HG03045 (cell line): ENCODE data around the gene ZNF850.
"Not testable (repeated sequence)": the region's sequence is repeated elsewhere in the genome, so short reads cannot be mapped to it uniquely, and the experiment has no call there.

Experiments
- ATAC-seq: cut with Tn5 transposase; IDR thresholded peaks from one replicate; pipeline ENCODE4 v1.9.1; 2021; ENCODE audit warnings: mild to moderate bottlenecking, moderate library complexity; ENCODE audit not compliant: unreplicated experiment

The ZNF850 gene

DNA sequence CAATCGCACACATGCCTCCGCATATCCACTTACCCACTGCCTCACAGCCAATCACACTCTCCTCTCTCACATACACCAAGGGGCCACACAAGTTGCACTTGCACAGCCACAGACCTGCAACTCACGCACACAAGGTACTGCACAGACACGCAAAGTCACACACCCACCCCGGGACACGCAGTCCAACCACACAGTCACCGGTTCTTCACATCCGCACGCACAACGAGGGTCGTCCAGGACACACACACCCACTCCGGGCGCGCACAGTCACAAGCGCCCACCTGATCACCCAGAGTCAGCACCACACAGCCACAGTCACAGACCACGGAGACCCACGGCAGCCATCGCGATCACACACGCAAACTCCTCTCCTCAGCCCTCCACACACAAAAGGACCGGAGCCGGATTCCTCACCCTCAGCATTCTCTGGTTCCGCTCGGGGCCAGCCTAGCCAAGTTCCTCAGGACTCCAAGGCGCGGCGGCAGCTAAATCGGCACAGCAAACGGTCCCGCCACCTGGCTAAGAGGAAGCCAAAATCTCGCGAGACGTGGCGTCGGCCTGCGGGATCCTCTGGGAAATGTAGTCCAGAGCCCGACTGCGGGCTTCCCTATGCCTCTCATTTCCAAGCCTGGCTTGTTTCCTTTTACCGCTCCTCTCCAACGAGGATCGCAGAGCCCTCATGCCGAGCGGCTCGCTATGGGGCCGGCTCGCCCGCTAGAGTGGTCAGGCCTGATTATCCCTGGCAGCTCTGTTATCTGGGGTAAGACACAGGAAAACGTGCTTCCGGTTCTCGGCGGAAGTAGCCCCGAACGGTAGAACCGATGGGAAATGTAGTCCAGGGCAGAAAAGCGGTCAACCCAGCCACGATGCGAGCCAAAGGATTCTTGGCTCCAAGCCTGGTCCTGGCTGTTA is at the start of gene ZNF850:
Gene ZNF850, minus strand, starts transcription at position 497 of the 912 bp plus-strand sequence. CDS start 10,201 bp downstream, outside the sequence.
- peak; percentile 88 for ATAC-seq

DNA sequence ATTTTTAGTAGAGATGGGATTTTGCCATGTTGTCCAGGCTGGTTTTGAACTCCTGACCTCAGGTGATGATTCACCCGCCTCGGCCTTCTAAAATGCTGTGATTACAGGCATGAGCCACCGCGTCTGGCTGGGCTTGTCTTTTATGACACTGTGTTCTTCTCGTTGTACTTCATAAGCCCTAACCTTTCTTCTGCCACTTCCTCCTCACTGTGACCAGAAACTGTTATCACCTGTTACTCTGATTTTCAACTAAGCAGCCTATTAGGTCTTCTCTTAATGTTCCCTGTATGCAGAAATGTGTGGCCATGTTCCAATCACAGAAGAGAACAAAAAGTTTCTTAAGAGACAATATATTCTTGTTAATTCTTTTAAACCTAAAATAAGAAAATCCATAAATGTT is 49.2 kb upstream of the ZNF850 start:
- ATAC-seq = no peak

DNA sequence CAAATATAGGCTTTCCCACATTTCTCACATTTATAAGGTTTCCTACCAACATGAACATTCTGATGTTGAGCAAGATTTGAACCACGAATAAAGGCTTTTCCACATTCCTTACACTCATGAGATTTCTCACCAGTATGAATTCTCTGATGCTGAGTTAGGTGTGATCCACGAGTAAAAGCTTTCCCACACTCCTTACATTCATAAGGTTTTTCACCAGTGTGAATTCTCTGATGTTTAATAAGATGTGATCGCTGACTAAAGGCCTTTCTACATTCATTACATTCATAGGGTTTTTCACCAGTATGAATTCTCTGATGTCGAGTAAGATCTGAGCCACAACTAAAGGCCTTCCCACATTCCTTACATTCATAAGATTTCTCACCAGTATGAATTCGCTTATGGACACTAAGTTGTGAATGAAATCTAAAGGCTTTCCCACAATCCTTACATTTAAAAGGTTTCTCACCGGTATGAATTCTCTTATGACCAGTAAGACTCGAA is 46.6 kb upstream of the ZNF850 start:
- ATAC-seq = no peak

DNA sequence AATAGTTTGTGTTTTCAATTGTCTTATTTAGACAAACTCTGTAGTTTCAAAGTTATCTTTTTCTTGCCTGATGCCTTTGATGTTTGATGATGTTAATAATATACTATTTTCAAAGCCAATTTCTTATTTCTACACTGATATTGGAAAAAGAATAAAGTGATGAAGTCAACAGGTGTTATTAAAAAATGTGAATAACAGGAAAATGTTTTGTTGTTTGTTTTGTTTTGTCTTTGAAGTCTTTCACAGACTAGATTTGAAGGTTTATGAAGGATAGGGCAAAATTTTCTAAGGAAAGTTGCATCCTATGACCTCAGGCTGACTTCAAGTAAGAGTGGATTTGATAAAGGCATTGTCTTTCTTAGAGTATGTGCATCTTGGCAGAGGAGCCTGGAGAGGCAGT is 34.4 kb upstream of the ZNF850 start:
- ATAC-seq = no peak

DNA sequence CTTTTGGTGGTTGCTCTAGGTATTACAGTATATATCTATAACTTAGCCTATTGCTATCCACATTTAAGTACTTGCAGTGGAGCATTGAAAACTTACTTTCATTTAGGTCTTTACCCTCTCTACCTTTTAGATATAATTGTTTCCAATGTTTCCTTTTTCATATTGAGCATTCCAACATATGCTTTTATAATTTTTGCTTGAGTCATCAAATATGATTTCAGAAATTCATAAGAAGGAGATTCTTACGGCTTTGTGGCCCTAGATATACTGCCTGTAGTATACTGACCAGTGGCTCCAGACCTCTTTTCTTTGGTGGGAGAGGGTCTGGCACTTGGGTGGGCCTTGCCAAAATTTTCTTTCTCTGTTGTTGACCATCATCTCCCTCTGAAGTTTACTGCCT is 32.8 kb upstream of the ZNF850 start:
- no peak for ATAC-seq

DNA sequence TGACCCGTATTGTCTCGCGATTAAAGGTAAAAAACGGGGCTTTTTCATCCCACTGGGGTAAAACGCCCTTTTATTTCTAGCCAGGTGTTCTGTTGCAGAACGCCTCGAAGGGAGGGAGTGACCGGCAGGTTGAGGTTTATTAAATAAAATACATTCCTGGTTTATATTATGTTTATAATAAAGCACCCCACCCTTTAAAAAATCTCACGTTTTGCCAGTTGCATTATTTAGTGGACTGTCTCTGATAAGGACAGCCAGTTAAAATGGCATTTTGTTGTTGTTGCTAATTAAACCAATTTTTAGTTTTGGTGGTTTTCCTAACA is 25.1 kb upstream of the ZNF850 start:
- no peak for ATAC-seq

DNA sequence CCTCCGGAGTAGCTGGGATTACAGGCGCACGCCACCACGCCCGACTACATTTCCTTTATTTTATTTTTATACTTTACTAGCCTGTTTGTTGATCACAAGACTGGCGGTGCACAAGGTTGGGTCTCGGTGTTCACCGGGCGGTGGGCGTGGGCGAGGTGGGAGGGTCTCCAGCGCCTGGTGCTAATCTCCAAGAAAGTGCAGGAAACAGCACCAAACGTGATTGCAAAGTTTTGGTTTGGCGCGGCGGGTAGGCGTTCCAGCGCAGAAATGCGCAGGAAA is 24.0 kb upstream of the ZNF850 start:
- no peak for ATAC-seq

DNA sequence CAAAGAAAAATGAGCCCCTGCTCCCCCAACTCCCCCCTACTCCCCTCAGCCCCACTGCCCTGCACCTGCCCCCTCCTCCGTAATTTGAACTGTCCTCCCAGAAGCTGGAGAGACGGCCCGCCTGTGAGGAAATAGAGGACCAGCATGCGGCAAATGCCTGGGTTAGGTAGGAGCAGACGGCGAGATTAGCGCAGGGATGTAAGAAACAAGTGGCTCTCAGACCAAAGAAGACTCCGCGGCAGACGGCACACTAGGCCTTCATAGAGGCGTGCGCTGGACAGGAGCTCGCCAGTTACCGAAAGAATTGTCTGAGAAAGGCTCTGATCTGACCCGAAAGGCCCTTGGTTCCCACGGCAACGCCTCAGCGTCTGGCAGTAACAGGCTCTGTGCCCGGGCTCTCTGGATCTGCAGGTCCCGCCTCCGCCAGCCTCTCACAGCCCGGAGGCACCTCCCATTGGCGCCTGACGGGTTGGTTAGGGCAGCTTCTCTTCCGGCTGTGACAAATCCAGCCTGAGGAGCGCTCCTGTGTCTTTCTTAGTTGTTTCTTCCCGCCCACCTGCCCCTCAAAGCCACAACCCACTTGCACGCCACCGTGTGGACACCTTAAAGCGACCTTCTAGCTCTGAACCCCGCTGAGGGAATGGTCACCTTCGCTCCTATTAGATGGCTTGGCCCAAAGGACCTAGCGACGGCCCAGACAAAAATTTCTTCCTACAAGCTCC is 19.0 kb upstream of the ZNF850 start:
- ATAC-seq = not testable (repeated sequence)

DNA sequence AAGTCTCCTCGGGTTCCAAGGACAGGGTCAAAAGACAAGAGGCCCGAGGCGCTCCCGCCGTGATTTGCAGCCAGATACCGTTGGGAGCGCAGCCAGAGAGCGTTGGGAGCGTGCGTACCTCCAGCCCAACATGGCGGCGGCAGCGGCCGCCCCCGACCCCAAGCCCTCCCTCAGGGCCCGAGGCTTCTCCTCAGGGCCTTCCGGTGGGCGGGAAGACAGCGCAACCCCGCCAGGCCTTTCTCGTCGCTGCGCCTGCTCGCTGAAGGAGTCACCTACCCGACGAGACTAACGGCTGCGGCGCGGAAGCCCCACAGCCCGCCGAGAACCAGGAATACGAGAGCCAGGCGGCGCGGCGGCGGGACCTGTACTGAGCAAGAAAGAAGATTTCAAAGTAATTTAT is 3.2 kb upstream of the ZNF850 start:
- ATAC-seq = no peak

DNA sequence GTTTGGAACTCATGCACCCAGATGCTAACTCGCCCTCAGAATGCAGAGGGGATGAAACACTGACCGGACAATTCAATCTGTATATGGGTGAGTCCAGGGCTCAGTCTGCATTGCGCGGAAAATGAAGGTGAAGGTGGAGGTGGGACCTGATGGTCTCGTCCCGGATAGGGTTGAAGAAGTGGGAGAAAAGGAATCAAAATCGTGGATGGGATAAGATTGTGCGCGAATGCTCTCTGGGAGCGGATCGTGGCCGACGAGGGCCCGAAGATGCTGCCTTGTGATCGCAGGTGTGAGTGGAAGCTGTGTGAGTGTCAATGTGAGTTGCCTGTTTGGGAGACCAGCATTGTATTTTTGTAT is 594 bp upstream of the ZNF850 start:
- peak; percentile 22 for ATAC-seq

DNA sequence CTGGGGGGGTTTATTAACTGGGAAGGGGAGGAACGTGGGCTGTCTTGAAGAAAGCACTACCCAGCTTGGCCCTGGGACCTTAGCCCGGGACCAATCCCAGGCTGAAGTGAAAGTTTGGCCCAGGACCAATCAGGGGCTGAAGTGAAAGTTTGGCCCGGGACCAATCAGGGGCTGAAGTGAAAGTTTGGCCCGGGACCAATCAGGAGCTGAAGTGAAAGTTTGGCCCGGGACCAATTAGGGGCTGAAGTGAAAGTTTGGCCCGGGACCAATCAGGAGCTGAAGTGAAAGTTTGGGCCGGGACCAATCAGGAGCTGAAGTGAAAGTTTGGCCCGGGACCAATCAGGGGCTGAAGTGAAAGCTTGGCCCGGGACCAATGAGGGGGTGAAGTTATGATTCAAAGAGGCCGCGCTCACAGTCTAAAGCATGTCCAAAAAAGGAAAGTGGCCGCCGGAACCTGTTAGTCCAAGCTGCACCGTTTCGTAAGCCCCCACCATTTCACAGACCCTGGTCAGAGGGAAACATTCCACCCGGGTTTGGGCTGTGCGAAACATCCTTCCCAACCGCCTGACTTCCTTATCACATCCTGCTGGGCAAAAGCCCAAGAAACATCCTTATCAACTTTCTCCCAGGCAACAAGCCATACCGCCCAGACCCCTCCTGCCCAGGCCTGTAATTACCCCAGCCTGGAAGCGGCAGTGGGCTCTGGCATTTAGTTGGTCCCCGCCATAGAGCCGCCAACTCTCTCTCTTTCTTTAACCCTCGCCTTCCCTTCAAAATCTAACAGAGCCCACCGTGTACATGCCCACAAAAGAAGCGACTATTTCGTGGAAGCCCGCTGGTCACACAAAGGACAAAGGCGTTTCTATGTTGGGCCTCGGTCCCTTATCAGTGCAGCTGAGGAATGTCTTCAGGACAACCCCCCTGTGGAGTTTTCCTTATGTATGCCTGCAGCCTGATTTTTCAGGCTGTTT is 1.1 kb downstream of the ZNF850 start:
- no peak for ATAC-seq

DNA sequence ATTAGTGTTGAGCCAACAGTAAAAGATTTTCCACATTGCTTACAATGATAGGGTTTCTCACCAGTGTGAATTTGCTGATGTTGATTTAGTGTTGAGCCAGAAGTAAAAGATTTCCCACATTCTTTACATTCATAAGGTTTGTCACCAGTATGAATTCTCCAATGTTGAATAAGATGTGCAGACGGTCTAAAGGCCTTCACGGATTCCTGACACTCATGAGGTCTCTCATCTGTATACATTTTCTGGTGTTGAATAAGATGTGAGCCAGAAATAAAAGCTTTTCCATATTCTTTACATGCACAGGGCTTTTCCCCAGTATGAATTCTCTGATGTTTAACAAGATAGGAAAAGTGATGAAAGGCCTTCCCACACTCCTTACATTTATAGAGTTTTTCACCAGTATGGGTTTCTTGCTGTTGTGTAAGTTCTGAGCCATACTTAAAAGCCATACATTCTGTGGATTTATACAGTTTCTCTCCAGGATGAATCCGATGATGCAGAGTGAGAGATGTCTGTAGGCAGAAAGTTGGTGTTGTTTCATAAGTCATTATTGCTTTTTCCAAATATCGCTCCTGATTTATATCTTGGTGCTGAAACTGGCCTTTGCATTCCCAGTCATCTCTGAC is 22.4 kb downstream of the ZNF850 start:
- no peak for ATAC-seq

DNA sequence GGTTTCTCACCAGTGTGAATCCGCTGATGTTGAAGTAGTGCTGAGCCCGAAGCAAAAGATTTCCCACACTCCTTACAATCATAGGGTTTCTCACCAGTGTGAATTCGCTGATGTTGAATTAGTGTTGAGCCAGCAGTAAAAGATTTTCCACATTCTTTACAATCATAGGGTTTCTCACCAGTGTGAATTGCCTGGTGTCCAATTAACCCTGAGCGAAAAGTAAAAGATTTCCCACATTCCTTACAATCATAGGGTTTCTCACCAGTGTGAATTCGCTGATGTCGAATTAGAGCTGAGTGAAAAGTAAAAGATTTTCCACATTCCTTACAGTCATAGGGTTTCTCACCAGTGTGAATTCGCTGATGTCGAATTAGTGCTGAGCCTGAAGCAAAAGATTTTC is 23.0 kb downstream of the ZNF850 start:
- ATAC-seq = not testable (repeated sequence)

DNA sequence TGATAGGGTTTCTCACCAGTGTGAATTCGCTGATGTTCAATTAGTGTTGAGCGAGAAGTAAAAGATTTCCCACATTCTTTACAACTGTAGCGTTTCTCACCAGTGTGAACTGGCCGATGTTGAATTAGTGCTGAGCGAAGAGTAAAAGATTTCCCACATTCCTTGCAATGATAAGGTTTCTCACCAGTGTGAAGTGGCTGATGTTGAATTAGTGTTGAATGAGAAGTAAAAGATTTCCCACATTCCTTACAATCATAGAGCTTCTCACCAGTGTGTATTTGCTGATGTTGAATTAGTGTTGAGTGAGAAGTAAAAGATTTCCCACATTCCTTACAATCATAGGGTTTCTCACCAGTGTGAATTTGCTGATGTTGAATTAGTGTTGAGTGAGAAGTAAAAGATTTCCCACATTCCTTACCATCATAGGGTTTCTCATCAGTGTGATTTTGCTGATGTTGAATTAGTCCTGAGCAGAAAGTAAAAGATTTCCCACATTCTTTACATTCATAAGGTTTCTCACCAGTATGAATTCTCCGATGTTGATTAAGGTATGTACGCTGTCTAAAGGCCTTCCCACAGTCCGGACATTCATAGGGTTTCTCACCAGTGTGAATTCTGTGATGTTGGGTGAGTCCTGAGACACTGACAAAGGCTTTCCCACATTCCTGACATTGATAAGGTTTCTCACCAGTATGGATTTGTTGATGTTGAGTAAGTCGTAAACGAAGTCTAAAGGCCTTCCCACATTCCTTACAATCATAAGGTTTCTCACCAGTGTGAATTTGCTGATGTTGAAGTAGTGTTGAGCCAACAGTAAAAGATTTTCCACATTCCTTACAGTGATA is 24.0 kb downstream of the ZNF850 start:
- no peak for ATAC-seq

DNA sequence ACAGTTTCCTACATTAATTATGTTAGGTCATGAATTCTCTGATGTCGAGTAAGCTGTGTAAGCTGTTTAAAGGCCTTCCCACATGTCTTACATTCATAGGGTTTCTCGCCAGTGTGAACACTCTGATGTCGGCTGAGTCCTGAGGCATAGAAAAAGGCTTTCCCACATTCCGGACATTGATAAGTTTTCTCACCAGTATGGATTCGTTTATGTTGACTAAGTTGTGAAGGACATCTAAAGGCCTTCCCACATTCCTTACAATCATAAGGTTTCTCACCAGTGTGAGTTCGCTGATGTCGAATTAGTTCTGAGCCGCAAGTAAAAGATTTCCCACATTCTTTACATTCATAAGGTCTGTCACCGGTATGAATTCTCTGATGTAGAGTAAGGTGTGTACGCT is 24.9 kb downstream of the ZNF850 start:
- ATAC-seq = no peak

DNA sequence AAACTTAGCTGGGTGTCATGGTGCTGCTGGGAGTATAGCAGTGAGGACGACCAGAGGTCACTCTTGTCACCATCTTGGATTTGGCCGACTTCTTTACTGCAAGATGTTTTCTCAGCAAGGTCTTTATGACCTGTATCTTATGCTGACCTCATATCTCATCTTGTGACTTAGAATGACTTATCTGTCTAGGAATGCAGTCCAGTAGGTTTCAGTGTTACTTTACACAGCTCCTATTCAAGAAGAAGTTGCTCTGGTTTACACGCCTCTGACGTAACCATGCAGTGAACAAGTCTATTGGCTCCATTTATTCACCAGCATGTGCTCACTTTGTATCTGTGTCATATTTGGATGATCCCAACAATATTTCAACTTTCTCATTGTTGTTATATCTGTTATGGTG is 26.7 kb downstream of the ZNF850 start:
- no peak for ATAC-seq

DNA sequence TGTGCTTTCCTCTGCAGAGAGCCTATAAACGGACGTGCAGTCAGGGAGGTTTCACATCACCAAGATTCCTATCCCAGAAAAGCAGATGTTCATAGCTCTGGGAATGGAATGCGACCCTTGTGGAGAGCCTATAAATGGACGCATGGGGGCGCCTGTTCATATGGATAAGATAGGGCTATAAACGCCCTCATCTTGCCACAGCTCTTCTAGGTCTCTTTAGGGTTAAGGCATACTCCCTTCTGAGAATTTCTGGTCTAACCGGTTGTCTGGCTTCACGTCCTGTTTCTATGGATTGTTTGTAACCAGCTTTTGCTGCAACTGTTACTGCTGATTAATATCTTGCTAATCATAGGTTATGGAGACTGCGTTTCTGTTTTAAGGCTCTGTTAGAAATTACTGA is 36.4 kb downstream of the ZNF850 start:
- ATAC-seq = not testable (repeated sequence)

DNA sequence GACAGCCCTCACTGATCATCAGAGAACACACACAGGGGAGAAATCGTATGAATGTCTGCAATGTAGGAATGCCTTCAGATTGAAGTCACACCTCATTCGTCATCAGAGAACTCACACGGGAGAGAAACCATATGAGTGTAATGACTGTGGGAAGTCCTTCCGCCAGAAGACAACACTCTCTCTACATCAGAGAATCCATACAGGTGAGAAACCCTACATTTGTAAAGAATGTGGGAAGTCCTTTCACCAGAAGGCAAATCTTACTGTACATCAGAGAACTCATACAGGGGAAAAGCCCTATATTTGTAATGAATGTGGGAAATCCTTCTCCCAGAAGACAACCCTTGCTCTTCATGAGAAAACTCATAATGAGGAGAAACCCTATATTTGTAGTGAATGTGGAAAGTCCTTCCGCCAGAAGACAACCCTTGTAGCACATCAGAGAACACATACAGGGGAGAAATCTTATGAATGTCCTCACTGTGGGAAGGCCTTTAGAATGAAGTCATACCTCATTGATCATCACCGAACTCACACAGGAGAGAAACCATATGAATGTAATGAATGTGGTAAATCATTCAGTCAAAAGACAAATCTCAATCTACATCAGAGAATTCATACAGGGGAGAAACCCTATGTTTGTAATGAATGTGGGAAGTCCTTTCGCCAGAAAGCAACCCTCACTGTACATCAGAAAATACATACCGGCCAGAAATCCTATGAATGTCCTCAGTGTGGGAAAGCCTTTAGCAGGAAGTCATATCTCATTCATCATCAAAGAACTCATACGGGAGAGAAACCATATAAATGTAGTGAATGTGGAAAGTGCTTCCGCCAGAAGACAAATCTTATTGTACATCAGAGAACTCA is 52.7 kb downstream of the ZNF850 start:
- ATAC-seq = no peak

DNA sequence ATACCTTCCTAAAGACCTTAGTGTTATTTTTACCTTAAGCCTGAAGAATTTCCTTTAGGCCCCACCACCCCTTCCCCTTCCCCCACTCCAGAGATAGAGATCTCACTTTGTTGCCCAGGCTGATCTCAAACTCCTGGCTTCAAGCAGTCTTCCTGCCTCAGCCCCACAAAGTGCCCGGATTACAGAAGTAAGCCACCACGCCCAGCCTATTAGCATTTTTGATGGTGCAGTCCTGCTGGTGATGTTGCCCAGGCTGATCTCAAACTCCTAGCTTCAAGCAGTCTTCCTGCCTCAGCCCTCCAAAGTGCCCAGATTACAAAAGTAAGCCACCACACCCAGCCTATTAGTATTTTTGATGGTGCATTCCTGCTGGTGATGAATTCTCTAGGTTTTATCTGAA is 63.2 kb downstream of the ZNF850 start:
- no peak for ATAC-seq
